Adrenal gland (tissue), 12 donors: ENCODE measurements around the gene FRMD5. TPM values are rescaled to one million over a fixed set of nuclear protein-coding genes. Genes with fewer than 3 reads are reported as not detected.

Experiments
- DNase-seq, 7 donors: peaks; one replicate each; pipeline ENCODE4 v3.0.0-alpha.2; 2019 to 2020
- H3K27ac ChIP-seq, 5 donors: fragments of 200-600 bp; sonication (generic) in 4 of 5; 1 replicate in 3 of 5; 2 replicates in 2 of 5; pipeline versions ENCODE4 v1.5.1 to v1.8.0; 2016 to 2020; ENCODE audit warnings: mild to moderate bottlenecking in 1 of 5
- H3K27me3 ChIP-seq: fragments of 200-600 bp; 2 replicates; pipeline ENCODE4 v1.8.0; 2021
- H3K36me3 ChIP-seq, 2 donors: fragments of 200-600 bp; replicated peaks in 1 of 2; 1 replicate in 1 of 2; 2 replicates in 1 of 2; pipeline versions ENCODE4 v1.5.1 to v1.8.0; 2018 to 2022
- H3K4me1 ChIP-seq, 2 donors: fragments of 200-600 bp; replicated peaks in 1 of 2; 1 replicate in 1 of 2; 2 replicates in 1 of 2; pipeline versions ENCODE4 v1.5.1 to v1.8.0; 2018 to 2021
- H3K4me3 ChIP-seq, 4 donors: fragments of 200-600 bp; sonication (generic) in 3 of 4; one replicate each; pipeline ENCODE4 v1.5.1; 2016 to 2018
- H3K9me3 ChIP-seq, 3 donors: fragments of 200-600 bp; sonication (generic) in 1 of 3; replicated peaks in 1 of 3; 1 replicate in 2 of 3; 2 replicates in 1 of 3; pipeline versions ENCODE4 v1.5.1 to v1.8.0; 2016 to 2021
- CTCF ChIP-seq, 6 experiments: fragments of 450-650 bp in 4 of 6; fragments of 200-600 bp in 2 of 6; sonication (generic) in 1 of 6; IDR thresholded peaks; 1 replicate in 5 of 6; 2 replicates in 1 of 6; pipeline versions ENCODE4 v1.5.1 to v1.8.0; 2016 to 2021; ENCODE audit warnings: antibody characterized with exemption in 6 of 6, mild to moderate bottlenecking in 2 of 6, moderate library complexity in 1 of 6
- POLR2A ChIP-seq, 2 donors: fragments of 450-650 bp; IDR thresholded peaks; one replicate each; pipeline ENCODE4 v1.6.1; 2017; ENCODE audit warnings: antibody characterized with exemption in 2 of 2, mild to moderate bottlenecking in 2 of 2, moderate library complexity in 1 of 2
- WGBS, 4 donors: extraction: QIAGEN DNeasy Blood & Tissue Kit in 2 of 4; methylation state at CpG; one replicate each; pipeline versions ENCODE4 v1.1.5 to v1.1.7; 2013 to 2017; 5-methylcytosine and 5-hydroxymethylcytosine counted together
- intact Hi-C, 2 donors: fragments of 100-400 bp; cut with DNase I; formaldehyde crosslinking; loops; one replicate each; pipeline versions ENCODE4 v1.14.1 to v1.15.0; 2022 to 2023
- polyA plus RNA-seq, 3 donors: library from polyadenylated mRNA; stranded (reverse); fragments of 200-250 nt in 2 of 3; fragments of 350-450 nt in 1 of 3; fragmentation: Illumina TruSeq in 1 of 3; extraction: RNeasy Lipid Tissue Mini Kit (QIAGEN cat#74804) in 1 of 3; gene quantifications; one replicate each; pipeline ENCODE4 v1.2.3, GENCODE V29; 2013 to 2014
- small RNA-seq, 2 donors: library from RNA; depleted of rRNA; stranded (forward); fragments of <200 nt; gene quantifications; one replicate each; pipeline ENCODE3, GENCODE V24; 2016
- total RNA-seq, 9 donors: library from RNA; depleted of rRNA in 4 of 9; stranded (reverse); fragments of >200 nt in 4 of 9; fragments of 120-200 nt in 1 of 9; fragmentation: NEBNext Ultra II Directional in 1 of 9; extraction: Animal tissue kit (Norgen Biotek cat#: 25700) in 1 of 9; gene quantifications; one replicate each; pipeline versions ENCODE4 v1.1.0 to v1.2.4, GENCODE V29; 2013 to 2023
- donor health status: healthy with polysubstance abuse.
- donor health status: Bipolar disorder and iron deficiency.
- donor health status: DM: yes; HTN: yes; CAD: no.
- donor health status: DM: no; HTN: no; CAD: no.
- donor health status: DM: no; HTN: no; CAD: no.
- donor health status: DM: yes; HTN: yes; CAD: no.

The FRMD5 gene
- total and polyA plus RNA-seq, 12 donors: 2.9 to 53.8 (median 12.1) TPM

DNA sequence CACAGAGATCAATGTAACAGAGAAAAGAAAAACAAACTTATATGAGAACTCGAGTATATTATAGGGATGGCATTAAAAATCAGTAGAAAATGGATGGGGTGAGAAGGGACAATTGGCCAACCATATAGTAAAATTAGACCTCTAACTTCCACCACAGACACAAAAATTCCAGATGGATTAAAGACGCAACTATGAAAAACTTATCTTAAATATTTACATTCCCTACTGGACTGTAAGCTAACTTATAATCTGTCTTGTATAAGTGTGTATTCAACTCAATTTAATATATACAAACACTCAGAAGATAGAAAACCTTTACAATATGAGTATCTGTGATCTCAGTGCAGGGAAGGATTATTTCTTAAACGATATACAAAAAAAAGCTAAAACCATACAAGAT lies 373.6 kb downstream of the FRMD5 start:
- Histone ChIP-seq H3K27ac (no peak overlapping the region), H3K4me1 (peaks cover 9 to 36% of the 10 kb centered on the region in 2 donors)
- WGBS, 4 donors: 75 to 86% (median 80%) methylated on average over 3 of the region's 3 CpGs

More for the DNA sequence above, 373.6 kb downstream of the FRMD5 start:
- H3K9me3 ChIP-seq: no peaks in the 10 kb centered on the region
- no peak for DNase-seq
- H3K27me3 ChIP-seq: no peaks in the 10 kb centered on the region
- peaks cover 0 to 11% of the 10 kb centered on the region in 2 donors for H3K36me3 ChIP-seq
- intact Hi-C loops: no loop called here
- TF ChIP-seq CTCF (IDR thresholded peaks at IDR 0.05): no peak
- no peak for TF ChIP-seq POLR2A (IDR thresholded peaks at IDR 0.05)
- H3K4me3 ChIP-seq: no peak overlapping the region

Small RNAs within 50 kb of the gene (small RNA-seq; reads per million reads assigned to genes)
- 0 reads per million in 2 donors for gene RF00019

Other genes starting within 250 kb of the FRMD5 start
- gene GOLM2, start 93.4 kb upstream of the FRMD5 start, total RNA-seq: 100 to 1,000 TPM; 134 to 242 (median 168) TPM
- 100 to 1,000 TPM in 1 of 3 donors, 10 to 100 TPM in 2; 26.7 to 188 (median 29.8) TPM for gene GOLM2, start 93.4 kb upstream of the FRMD5 start, polyA plus RNA-seq
- 10 to 100 TPM; 12.1 to 70.9 (median 32.3) TPM for gene CTDSPL2, start 232.4 kb upstream of the FRMD5 start, total RNA-seq
- gene CTDSPL2, start 232.4 kb upstream of the FRMD5 start, polyA plus RNA-seq: 10 to 100 TPM in 1 of 3 donors, 1 to 10 TPM in 2; 3.3 to 19.7 (median 5.7) TPM